Spleen (tissue), 11 donors: ENCODE results near the gene PARD3. TPM values are rescaled to one million over a fixed set of nuclear protein-coding genes. Genes with fewer than 3 reads are reported as not detected.

Experiments
- DNase-seq: peaks from one replicate; pipeline ENCODE4 v3.0.0-alpha.2; 2020
- H3K27ac ChIP-seq, 8 donors: fragments of 200-600 bp; sonication (generic) in 7 of 8; 1 replicate in 4 of 8; 2 replicates in 4 of 8; pipeline versions ENCODE4 v1.5.0 to v1.8.0; 2016 to 2021; ENCODE audit warnings: inconsistent platforms in 4 of 8, mild to moderate bottlenecking in 4 of 8, moderate library complexity in 1 of 8
- H3K27me3 ChIP-seq, 7 donors: fragments of 200-600 bp; sonication (generic) in 6 of 7; replicated peaks in 1 of 7; 1 replicate in 4 of 7; 2 replicates in 3 of 7; pipeline versions ENCODE4 v1.5.0 to v1.8.0; 2016 to 2021; ENCODE audit warnings: inconsistent platforms in 3 of 7, mild to moderate bottlenecking in 1 of 7
- H3K36me3 ChIP-seq, 6 donors: fragments of 200-600 bp; sonication (generic) in 5 of 6; 1 replicate in 4 of 6; 2 replicates in 2 of 6; pipeline versions ENCODE4 v1.5.0 to v1.8.0; 2016 to 2021; ENCODE audit warnings: inconsistent platforms in 2 of 6
- H3K4me1 ChIP-seq, 6 donors: fragments of 200-600 bp; sonication (generic) in 5 of 6; 1 replicate in 3 of 6; 2 replicates in 3 of 6; pipeline versions ENCODE4 v1.5.0 to v1.8.0; 2016 to 2021; ENCODE audit warnings: inconsistent platforms in 3 of 6
- H3K4me3 ChIP-seq, 8 donors: fragments of 200-600 bp; sonication (generic) in 7 of 8; 1 replicate in 4 of 8; 2 replicates in 4 of 8; pipeline versions ENCODE4 v1.5.0 to v1.8.0; 2016 to 2021; ENCODE audit warnings: inconsistent platforms in 4 of 8, mild to moderate bottlenecking in 4 of 8, moderate library complexity in 2 of 8
- H3K9me3 ChIP-seq, 8 donors: fragments of 200-600 bp; sonication (generic) in 7 of 8; 1 replicate in 4 of 8; 2 replicates in 4 of 8; pipeline versions ENCODE4 v1.5.0 to v1.8.0; 2016 to 2021; ENCODE audit warnings: inconsistent platforms in 4 of 8
- POLR2A ChIP-seq, 3 donors: fragments of 450-650 bp; IDR thresholded peaks; one replicate each; pipeline ENCODE4 v1.5.1; 2017; ENCODE audit warnings: antibody characterized with exemption in 3 of 3, mild to moderate bottlenecking in 1 of 3
- POLR2AphosphoS5 ChIP-seq, 3 donors: sonication (generic); formaldehyde crosslinking; IDR thresholded peaks; one replicate each; pipeline ENCODE4 v1.5.1; 2017; ENCODE audit warnings: antibody characterized with exemption in 3 of 3
- WGBS, 5 donors: extraction: QIAGEN DNeasy Blood & Tissue Kit in 3 of 5; methylation state at CpG; one replicate each; pipeline versions ENCODE4 v1.1.5 to v1.1.7; 2013 to 2018; 5-methylcytosine and 5-hydroxymethylcytosine counted together
- intact Hi-C: fragments of 100-400 bp; cut with DNase I; formaldehyde crosslinking; loops from one replicate; pipeline ENCODE4 v1.15.0; 2023; ENCODE audit warnings: low total_unique reads
- polyA plus RNA-seq, 3 donors: library from polyadenylated mRNA; stranded (reverse); fragments of 200-250 nt; gene quantifications; one replicate each; pipeline ENCODE4 v1.2.1, GENCODE V29; 2013
- total RNA-seq, 7 donors: library from RNA; depleted of rRNA in 3 of 7; stranded (reverse); fragments of >200 nt in 3 of 7; fragmentation: NEBNext Ultra II Directional in 4 of 7; extraction: Animal tissue kit (Norgen Biotek cat#: 25700) in 4 of 7; gene quantifications; one replicate each; pipeline versions ENCODE4 v1.1.0 to v1.2.1, GENCODE V29; 2016 to 2021
- TF ChIP-seq, protein P1 (sequence below), 11 experiments: fragments of 200-600 bp in 7 of 11; fragments of 450-650 bp in 4 of 11; sonication (generic) in 4 of 11; IDR thresholded peaks in 8 of 11; conservative IDR thresholded peaks in 3 of 11; 1 replicate in 7 of 11; 2 replicates in 4 of 11; pipeline versions ENCODE4 v1.4.0 to v1.8.0; 2016 to 2021; ENCODE audit warnings: antibody characterized with exemption in 11 of 11, inconsistent platforms in 4 of 11, mild to moderate bottlenecking in 1 of 11
- donor health status: healthy with polysubstance abuse.
- donor health status: DM: no; HTN: no; CAD: no; lungs with moderate emphysema.
- donor health status: DM: no; HTN: no; CAD: no.
- donor health status: Bipolar disorder and iron deficiency.
- donor health status: healthy.
- donor health status: DM: no; HTN: no; CAD: no.
- donor health status: DM: yes; HTN: yes; CAD: no.

Gene PARD3
- total and polyA plus RNA-seq, 10 donors = 2.8 to 18.9 (median 10.8) TPM

DNA sequence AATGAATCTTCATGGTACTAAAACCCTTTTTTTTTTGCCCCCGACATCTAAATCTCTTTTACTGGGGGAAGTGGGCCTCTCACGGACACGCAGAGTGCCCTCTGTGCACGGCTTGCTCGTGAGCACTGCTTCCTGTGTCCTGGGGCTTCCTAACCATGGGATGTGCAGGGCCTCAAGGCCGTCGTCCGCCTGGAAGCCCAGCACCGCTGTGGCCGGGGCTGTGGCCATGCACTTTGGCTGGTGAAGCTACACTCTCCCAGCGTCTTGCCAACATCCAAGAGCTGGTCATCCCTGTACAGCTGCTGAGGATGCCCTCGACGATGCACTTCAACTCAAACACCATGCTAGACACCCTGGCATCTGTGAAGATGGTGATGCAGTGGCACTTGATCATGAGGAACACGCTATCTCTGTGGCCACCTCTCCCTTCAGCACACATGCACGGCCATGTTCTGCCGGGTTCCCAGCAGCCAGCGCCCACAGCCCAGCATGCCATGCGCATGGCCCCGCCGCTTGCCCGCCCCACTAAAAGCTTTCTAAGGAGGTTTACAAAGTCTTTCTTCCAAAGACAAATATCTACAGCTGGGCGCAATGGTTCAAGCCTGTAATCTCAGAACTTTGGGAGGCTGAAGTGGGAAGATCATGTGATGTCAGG lies 326.5 kb downstream of the PARD3 start:
- H3K4me3 ChIP-seq = no peak overlapping the region
- H3K9me3 ChIP-seq = no peaks in the 10 kb centered on the region
- H3K36me3 ChIP-seq = no peaks in the 10 kb centered on the region
- intact Hi-C loops = no loop called here
- H3K4me1 ChIP-seq = no peaks in the 10 kb centered on the region
- 85 to 92% (median 90%) methylated on average over 21 to 22 of the region's 22 CpGs for WGBS, 5 donors
- TF ChIP-seq, protein P1, sequence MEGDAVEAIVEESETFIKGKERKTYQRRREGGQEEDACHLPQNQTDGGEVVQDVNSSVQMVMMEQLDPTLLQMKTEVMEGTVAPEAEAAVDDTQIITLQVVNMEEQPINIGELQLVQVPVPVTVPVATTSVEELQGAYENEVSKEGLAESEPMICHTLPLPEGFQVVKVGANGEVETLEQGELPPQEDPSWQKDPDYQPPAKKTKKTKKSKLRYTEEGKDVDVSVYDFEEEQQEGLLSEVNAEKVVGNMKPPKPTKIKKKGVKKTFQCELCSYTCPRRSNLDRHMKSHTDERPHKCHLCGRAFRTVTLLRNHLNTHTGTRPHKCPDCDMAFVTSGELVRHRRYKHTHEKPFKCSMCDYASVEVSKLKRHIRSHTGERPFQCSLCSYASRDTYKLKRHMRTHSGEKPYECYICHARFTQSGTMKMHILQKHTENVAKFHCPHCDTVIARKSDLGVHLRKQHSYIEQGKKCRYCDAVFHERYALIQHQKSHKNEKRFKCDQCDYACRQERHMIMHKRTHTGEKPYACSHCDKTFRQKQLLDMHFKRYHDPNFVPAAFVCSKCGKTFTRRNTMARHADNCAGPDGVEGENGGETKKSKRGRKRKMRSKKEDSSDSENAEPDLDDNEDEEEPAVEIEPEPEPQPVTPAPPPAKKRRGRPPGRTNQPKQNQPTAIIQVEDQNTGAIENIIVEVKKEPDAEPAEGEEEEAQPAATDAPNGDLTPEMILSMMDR (IDR thresholded peaks at IDR 0.05 in 8 of 11, conservative IDR thresholded peaks at IDR 0.05 in 3 of 11) = no peak
- no peak for TF ChIP-seq POLR2AphosphoS5 (IDR thresholded peaks at IDR 0.05)
- no peak for TF ChIP-seq POLR2A (IDR thresholded peaks at IDR 0.05)
- no peak overlapping the region for H3K27ac ChIP-seq
- H3K27me3 ChIP-seq = no peaks in the 10 kb centered on the region
- no peak for DNase-seq

- no peaks in the 10 kb centered on the region for H3K36me3 ChIP-seq
- no peaks in the 10 kb centered on the region for H3K27me3 ChIP-seq
- intact Hi-C loops = no loop called here
- TF ChIP-seq POLR2A (IDR thresholded peaks at IDR 0.05) (no peak), POLR2AphosphoS5 (IDR thresholded peaks at IDR 0.05) (no peak)
- TF ChIP-seq, protein P1 (IDR thresholded peaks at IDR 0.05 in 8 of 11, conservative IDR thresholded peaks at IDR 0.05 in 3 of 11) = no peak
- H3K4me3 ChIP-seq = no peak overlapping the region
- H3K27ac ChIP-seq = no peak overlapping the region
- WGBS, 5 donors = 77 to 89% (median 88%) methylated on average over 5 of the region's 5 CpGs
- H3K4me1 ChIP-seq = no peaks in the 10 kb centered on the region
- no peak for DNase-seq
- H3K9me3 ChIP-seq = no peaks in the 10 kb centered on the region
Observed at GRCh38 chr10:34486008-34486407, 329.1 kb downstream of the PARD3 start.

GRCh38 chr10:34484164-34484563 lies 330.9 kb downstream of the PARD3 start:
- Histone ChIP-seq H3K27ac (no peak overlapping the region), H3K9me3 (no peaks in the 10 kb centered on the region), H3K4me3 (no peak overlapping the region), H3K4me1 (no peaks in the 10 kb centered on the region), H3K36me3 (no peaks in the 10 kb centered on the region), H3K27me3 (no peaks in the 10 kb centered on the region)
- DNase-seq = no peak
- intact Hi-C loops = no loop called here
- TF ChIP-seq, protein P1 (IDR thresholded peaks at IDR 0.05 in 8 of 11, conservative IDR thresholded peaks at IDR 0.05 in 3 of 11) = no peak
- TF ChIP-seq POLR2AphosphoS5 (IDR thresholded peaks at IDR 0.05) = no peak
- no peak for TF ChIP-seq POLR2A (IDR thresholded peaks at IDR 0.05)
- 84 to 97% (median 90%) methylated on average over 4 of the region's 4 CpGs for WGBS, 5 donors

GRCh38 chr10:34480345-34480744 lies 334.8 kb downstream of the PARD3 start:
- Histone ChIP-seq H3K27ac (no peak overlapping the region), H3K27me3 (no peaks in the 10 kb centered on the region), H3K4me3 (no peak overlapping the region), H3K9me3 (no peaks in the 10 kb centered on the region), H3K36me3 (no peaks in the 10 kb centered on the region), H3K4me1 (no peaks in the 10 kb centered on the region)
- WGBS, 5 donors = 78 to 97% (median 91%) methylated on average over 4 of the region's 4 CpGs
- no peak for DNase-seq
- TF ChIP-seq POLR2AphosphoS5 (IDR thresholded peaks at IDR 0.05) (no peak), POLR2A (IDR thresholded peaks at IDR 0.05) (no peak)
- TF ChIP-seq, protein P1 (IDR thresholded peaks at IDR 0.05 in 8 of 11, conservative IDR thresholded peaks at IDR 0.05 in 3 of 11) = no peak
- intact Hi-C loops = no loop called here
